ENCODE data around the gene GULP1. TPM values are rescaled to one million over a fixed set of nuclear protein-coding genes. Genes with fewer than 3 reads are reported as not detected.

GULP1 gene
- polyA plus RNA-seq, 1 donor (not counting 4 experiments of a cell fraction or from before 2014, with no cell fraction given), result 11.7 TPM

- no peaks in the 10 kb centered on the region for H3K27me3 ChIP-seq (ENCODE audit: control insufficient read depth, extremely low read depth, insufficient read depth, low read length)
- no peak overlapping the region for H3K9ac ChIP-seq (ENCODE audit: control insufficient read depth, extremely low read depth, insufficient read depth, low read length)
- no peaks in the 10 kb centered on the region for H3K4me1 ChIP-seq (ENCODE audit: control insufficient read depth, extremely low read depth, insufficient read depth, low read length)
- dilution Hi-C loops (cut with MboI; ENCODE audit: extremely low pct_ligation_motif_present, low sequenced_read_pairs), result no loop called here
- FAIRE-seq (no peak), DNase-seq (ENCODE audit: low read depth, low spot score) (no peak)
- H3K9me3 ChIP-seq (ENCODE audit: control insufficient read depth, low read depth, low read length), result no peaks in the 10 kb centered on the region
- H4K20me1 ChIP-seq (ENCODE audit: control insufficient read depth, extremely low read depth, insufficient read depth, low read length), result no peaks in the 10 kb centered on the region
- H3K27ac ChIP-seq (ENCODE audit: control insufficient read depth, insufficient read depth, low read length), result no peak overlapping the region
- no peak overlapping the region for H2AFZ ChIP-seq (ENCODE audit: control insufficient read depth, low read length)
- no peak for TF ChIP-seq EZH2 (IDR thresholded peaks at IDR 0.05; ENCODE audit: low read length)
- TF ChIP-seq, protein P1, sequence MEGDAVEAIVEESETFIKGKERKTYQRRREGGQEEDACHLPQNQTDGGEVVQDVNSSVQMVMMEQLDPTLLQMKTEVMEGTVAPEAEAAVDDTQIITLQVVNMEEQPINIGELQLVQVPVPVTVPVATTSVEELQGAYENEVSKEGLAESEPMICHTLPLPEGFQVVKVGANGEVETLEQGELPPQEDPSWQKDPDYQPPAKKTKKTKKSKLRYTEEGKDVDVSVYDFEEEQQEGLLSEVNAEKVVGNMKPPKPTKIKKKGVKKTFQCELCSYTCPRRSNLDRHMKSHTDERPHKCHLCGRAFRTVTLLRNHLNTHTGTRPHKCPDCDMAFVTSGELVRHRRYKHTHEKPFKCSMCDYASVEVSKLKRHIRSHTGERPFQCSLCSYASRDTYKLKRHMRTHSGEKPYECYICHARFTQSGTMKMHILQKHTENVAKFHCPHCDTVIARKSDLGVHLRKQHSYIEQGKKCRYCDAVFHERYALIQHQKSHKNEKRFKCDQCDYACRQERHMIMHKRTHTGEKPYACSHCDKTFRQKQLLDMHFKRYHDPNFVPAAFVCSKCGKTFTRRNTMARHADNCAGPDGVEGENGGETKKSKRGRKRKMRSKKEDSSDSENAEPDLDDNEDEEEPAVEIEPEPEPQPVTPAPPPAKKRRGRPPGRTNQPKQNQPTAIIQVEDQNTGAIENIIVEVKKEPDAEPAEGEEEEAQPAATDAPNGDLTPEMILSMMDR (optimal IDR thresholded peaks at IDR 0.05 in 1 of 3, IDR thresholded peaks at IDR 0.05 in 1 of 3, conservative IDR thresholded peaks at IDR 0.05 in 1 of 3; ENCODE audit: extremely low read depth in 1 of 3, insufficient read depth in 2 of 3, low read length in 3 of 3), result no peak
- no peaks in the 10 kb centered on the region for H3K36me3 ChIP-seq (ENCODE audit: control insufficient read depth in 2 of 2, extremely low read depth in 1 of 2, insufficient read depth in 2 of 2, low read length in 2 of 2)
- H3K4me2 ChIP-seq (ENCODE audit: control insufficient read depth, extremely low read depth, insufficient read depth, low read depth, low read length), result no peak overlapping the region
- H3K9me1 ChIP-seq (ENCODE audit: control insufficient read depth, extremely low read depth, insufficient read depth, low read length), result no peaks in the 10 kb centered on the region
- no peaks in the 10 kb centered on the region for H3K79me2 ChIP-seq (ENCODE audit: control insufficient read depth, insufficient read depth, low read length)
- no peak overlapping the region for H3K4me3 ChIP-seq (ENCODE audit: control insufficient read depth in 2 of 3, extremely low read depth in 1 of 3, insufficient read depth in 2 of 3, low read depth in 1 of 3, low read length in 3 of 3)
Observed at GRCh38 chr2:188443207-188443606, 151.5 kb downstream of the GULP1 start.

GRCh38 chr2:188444106-188444835 is 152.6 kb downstream of the GULP1 start:
- Histone ChIP-seq H4K20me1 (ENCODE audit: control insufficient read depth, extremely low read depth, insufficient read depth, low read length) (no peaks in the 10 kb centered on the region), H2AFZ (ENCODE audit: control insufficient read depth, low read length) (no peak overlapping the region), H3K36me3 (ENCODE audit: control insufficient read depth in 2 of 2, extremely low read depth in 1 of 2, insufficient read depth in 2 of 2, low read length in 2 of 2) (no peaks in the 10 kb centered on the region), H3K9ac (ENCODE audit: control insufficient read depth, extremely low read depth, insufficient read depth, low read length) (no peak overlapping the region), H3K4me3 (ENCODE audit: control insufficient read depth in 2 of 3, extremely low read depth in 1 of 3, insufficient read depth in 2 of 3, low read depth in 1 of 3, low read length in 3 of 3) (no peak overlapping the region), H3K9me1 (ENCODE audit: control insufficient read depth, extremely low read depth, insufficient read depth, low read length) (no peaks in the 10 kb centered on the region), H3K27me3 (ENCODE audit: control insufficient read depth, extremely low read depth, insufficient read depth, low read length) (no peaks in the 10 kb centered on the region), H3K4me1 (ENCODE audit: control insufficient read depth, extremely low read depth, insufficient read depth, low read length) (no peaks in the 10 kb centered on the region), H3K27ac (ENCODE audit: control insufficient read depth, insufficient read depth, low read length) (no peak overlapping the region), H3K9me3 (ENCODE audit: control insufficient read depth, low read depth, low read length) (no peaks in the 10 kb centered on the region), H3K4me2 (ENCODE audit: control insufficient read depth, extremely low read depth, insufficient read depth, low read depth, low read length) (no peak overlapping the region), H3K79me2 (ENCODE audit: control insufficient read depth, insufficient read depth, low read length) (no peaks in the 10 kb centered on the region)
- no peak for TF ChIP-seq EZH2 (IDR thresholded peaks at IDR 0.05; ENCODE audit: low read length)
- TF ChIP-seq, protein P1 (optimal IDR thresholded peaks at IDR 0.05 in 1 of 3, IDR thresholded peaks at IDR 0.05 in 1 of 3, conservative IDR thresholded peaks at IDR 0.05 in 1 of 3; ENCODE audit: extremely low read depth in 1 of 3, insufficient read depth in 2 of 3, low read length in 3 of 3), result no peak
- dilution Hi-C loops (cut with MboI; ENCODE audit: extremely low pct_ligation_motif_present, low sequenced_read_pairs), result no loop called here
- no peak for FAIRE-seq
- DNase-seq (ENCODE audit: low read depth, low spot score), result no peak
